Naive B cell (primary cell): Measurements from ENCODE around the gene EEF2K. TPM values are rescaled to one million over a fixed set of nuclear protein-coding genes. Genes with fewer than 3 reads are reported as not detected.
A peak's percentile ranks its signal among the peaks of the same experiment; 100 is the strongest.

Experiments
- ATAC-seq, 2 donors: fragments of 150-1000 bp; cut with Tn5 transposase; 2 replicates each; pipeline ENCODE4 v1.10.0; 2021; ENCODE audit warnings: low read depth in 2 of 2, mild to moderate bottlenecking in 2 of 2, moderate library complexity in 2 of 2
- DNase-seq: peaks from one replicate; pipeline ENCODE4 v3.0.0; 2022
- H3K27ac Mint-ChIP-seq, 6 donors: one replicate each; pipeline ENCODE4 v1.8.0; 2020 to 2022; ENCODE audit warnings: mild to moderate bottlenecking in 6 of 6, mixed read lengths in 6 of 6, moderate library complexity in 5 of 6, inconsistent platforms in 2 of 6
- H3K27me3 Mint-ChIP-seq, 3 donors: one replicate each; pipeline ENCODE4 v1.8.0; 2021 to 2022; ENCODE audit warnings: mixed read lengths in 3 of 3, mild to moderate bottlenecking in 1 of 3
- H3K36me3 Mint-ChIP-seq, 2 donors: one replicate each; pipeline ENCODE4 v1.8.0; 2020 to 2022; ENCODE audit warnings: mixed read lengths in 2 of 2, inconsistent platforms in 1 of 2, mild to moderate bottlenecking in 1 of 2
- H3K4me1 Mint-ChIP-seq, 3 donors: one replicate each; pipeline ENCODE4 v1.8.0; 2020 to 2022; ENCODE audit warnings: mixed read lengths in 3 of 3, inconsistent platforms in 1 of 3, mild to moderate bottlenecking in 1 of 3, moderate library complexity in 1 of 3
- H3K4me3 Mint-ChIP-seq, 8 donors: one replicate each; pipeline ENCODE4 v1.8.0; 2020 to 2022; ENCODE audit warnings: mild to moderate bottlenecking in 8 of 8, mixed read lengths in 8 of 8, moderate library complexity in 8 of 8, inconsistent platforms in 2 of 8
- H3K9me3 Mint-ChIP-seq, 7 donors: one replicate each; pipeline ENCODE4 v1.8.0; 2020 to 2022; ENCODE audit warnings: mixed read lengths in 7 of 7, mild to moderate bottlenecking in 5 of 7, inconsistent platforms in 2 of 7, moderate library complexity in 1 of 7
- polyA plus RNA-seq, 6 donors: library from polyadenylated mRNA; unstranded; fragments of 300-500 nt; fragmentation: Illumina TruSeq; gene quantifications; one replicate each; pipeline ENCODE4 v1.2.3, GENCODE V29; 2021; ENCODE audit warnings: low read depth in 6 of 6

The EEF2K gene
- polyA plus RNA-seq, 6 donors from 2014 or later: 1.2 to 2.9 (median 1.8) TPM

DNA sequence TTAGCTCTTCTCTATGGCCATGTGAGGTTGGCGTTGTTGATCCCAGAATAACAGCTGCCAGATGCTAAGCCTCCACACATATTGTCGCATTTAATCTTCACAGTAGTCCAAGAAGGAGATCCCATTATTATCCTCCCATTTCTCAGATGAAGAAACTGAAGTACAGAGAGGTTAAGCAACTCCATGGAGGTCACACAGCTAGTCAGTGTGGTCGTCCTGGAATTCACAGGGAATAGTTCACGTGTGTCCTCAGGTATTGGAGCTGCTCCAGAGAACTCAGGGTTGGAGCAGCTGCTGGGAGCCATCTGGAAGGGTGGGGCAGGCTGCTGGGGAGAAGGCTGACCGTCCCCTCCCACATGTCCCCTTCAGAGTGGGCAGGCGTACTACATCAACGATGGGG is 24.2 kb upstream of the EEF2K start:
- H3K27ac Mint-ChIP-seq: no peak overlapping the region

DNA sequence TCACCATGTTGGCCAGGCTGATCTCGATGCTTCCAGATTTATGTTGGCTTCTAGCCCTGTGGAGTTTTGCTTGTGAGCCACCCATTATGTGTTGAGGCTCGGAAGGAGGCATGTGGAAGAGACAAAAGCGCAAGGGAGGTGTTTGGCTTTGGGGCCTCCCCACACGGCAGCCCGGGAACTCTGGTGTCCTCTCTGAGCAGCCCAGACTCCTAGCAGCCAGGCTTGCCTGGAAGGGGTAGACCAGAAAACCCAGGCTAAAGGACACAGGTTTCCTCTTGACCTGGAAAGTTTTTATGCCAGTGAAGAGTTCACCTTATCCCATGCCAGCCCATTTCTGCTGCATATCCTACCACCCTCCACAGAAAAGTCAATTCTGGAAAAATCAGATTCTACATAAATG is 22.7 kb upstream of the EEF2K start:
- H3K36me3 Mint-ChIP-seq: no peaks in the 10 kb centered on the region
- H3K4me3 Mint-ChIP-seq: no peak overlapping the region
- no peaks in the 10 kb centered on the region for H3K27me3 Mint-ChIP-seq
- DNase-seq: no peak
- no peak for ATAC-seq
- H3K27ac Mint-ChIP-seq: no peak overlapping the region
- no peaks in the 10 kb centered on the region for H3K9me3 Mint-ChIP-seq
- H3K4me1 Mint-ChIP-seq: peaks cover 5 to 8% (median 7%) of the 10 kb centered on the region in 3 donors

More for the DNA sequence above, 24.2 kb upstream of the EEF2K start:
- no peak for DNase-seq
- no peak for ATAC-seq
- Mint-ChIP-seq H3K4me1 (peaks cover 0 to 1% (median 0%) of the 10 kb centered on the region in 3 donors), H3K9me3 (no peaks in the 10 kb centered on the region), H3K36me3 (no peaks in the 10 kb centered on the region), H3K27me3 (no peaks in the 10 kb centered on the region), H3K4me3 (no peak overlapping the region)

DNA sequence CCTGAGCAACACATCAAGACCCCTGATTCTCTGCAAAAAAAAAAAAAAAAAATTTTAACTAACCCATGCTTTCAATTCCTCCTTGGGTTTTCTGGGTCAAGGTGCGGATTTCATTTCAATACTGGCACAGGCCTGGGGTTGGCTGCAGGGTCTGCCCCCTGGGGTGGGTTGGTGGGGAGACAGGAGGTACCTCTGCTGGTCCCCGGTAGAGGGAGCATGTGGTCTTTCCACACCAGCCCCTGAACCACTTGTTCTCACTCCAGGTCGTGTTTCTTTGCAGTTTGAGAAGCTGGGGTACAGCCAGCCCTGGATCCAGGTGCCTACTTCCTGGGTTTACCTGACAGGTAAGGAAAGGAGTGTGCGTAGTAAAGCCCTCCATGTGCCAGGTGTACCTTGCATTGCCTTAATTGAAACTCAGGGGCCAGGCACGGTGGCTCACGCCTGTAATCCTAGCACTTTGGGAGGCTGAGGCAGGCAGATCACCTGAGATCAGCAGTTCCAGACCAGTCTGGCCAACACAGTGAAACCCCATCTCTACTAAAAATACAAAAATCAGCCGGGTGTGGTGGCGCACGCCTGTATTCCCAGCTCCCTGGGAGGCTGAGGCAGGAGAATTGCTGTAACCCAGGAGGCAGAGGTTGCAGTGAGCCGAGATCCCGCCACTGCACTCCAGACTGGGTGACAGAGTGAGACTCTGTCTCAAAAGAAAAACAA is 22.0 kb upstream of the EEF2K start:
- Mint-ChIP-seq H3K36me3 (no peaks in the 10 kb centered on the region), H3K9me3 (no peaks in the 10 kb centered on the region), H3K4me3 (no peak overlapping the region), H3K4me1 (peaks cover 12 to 16% (median 14%) of the 10 kb centered on the region in 3 donors), H3K27me3 (no peaks in the 10 kb centered on the region), H3K27ac (no peak overlapping the region)
- ATAC-seq (peak; percentile 57 to 61), DNase-seq (no peak)

DNA sequence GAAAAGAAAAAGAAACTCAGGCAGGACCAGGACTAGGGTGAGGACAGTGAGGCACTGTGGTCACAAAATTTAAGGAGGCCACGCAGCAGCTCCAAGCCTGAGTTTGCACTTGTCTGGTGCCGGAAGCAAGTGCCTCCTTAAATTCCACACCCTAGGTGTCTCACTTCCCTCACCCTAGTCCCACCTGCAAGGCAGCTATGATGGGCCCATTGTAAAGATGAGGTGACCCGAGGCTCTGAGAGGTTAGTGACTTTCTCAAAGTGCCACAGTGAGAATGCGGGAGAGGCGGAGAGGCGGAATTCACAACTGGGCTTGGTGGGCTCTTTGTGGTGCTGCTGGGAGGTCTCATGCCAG is 21.5 kb upstream of the EEF2K start:
- H3K9me3 Mint-ChIP-seq: no peaks in the 10 kb centered on the region
- no peak overlapping the region for H3K4me3 Mint-ChIP-seq
- no peaks in the 10 kb centered on the region for H3K36me3 Mint-ChIP-seq
- H3K27me3 Mint-ChIP-seq: no peaks in the 10 kb centered on the region
- no peak overlapping the region for H3K27ac Mint-ChIP-seq
- ATAC-seq (no peak), DNase-seq (no peak)
- H3K4me1 Mint-ChIP-seq: peaks cover 16 to 21% (median 19%) of the 10 kb centered on the region in 3 donors

DNA sequence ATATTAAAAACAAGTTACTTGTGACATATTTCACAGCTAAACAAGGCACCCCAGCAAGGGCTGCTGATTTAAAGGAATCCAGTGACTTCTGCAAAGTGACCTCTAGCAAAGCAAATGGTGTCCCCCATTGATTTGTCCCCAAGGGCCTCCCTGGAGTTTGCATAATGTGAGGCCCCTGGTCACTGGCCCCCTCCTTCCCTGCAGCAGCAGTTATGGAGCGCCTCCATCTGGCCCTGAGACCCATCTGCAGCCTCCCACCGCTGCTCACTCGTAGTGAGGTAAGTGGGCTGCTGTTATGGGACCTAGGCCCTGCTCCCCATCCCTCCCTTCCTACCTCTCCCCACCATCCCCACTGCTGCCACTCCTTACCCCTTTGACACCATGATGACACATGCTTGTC is 19.6 kb upstream of the EEF2K start:
- peak overlapping the region in 1 of 6 donors; percentile 78 for H3K27ac Mint-ChIP-seq
- ATAC-seq: no peak
- H3K4me3 Mint-ChIP-seq: no peak overlapping the region
- no peaks in the 10 kb centered on the region for H3K27me3 Mint-ChIP-seq
- peaks cover 20 to 32% (median 30%) of the 10 kb centered on the region in 3 donors for H3K4me1 Mint-ChIP-seq
- no peaks in the 10 kb centered on the region for H3K36me3 Mint-ChIP-seq
- H3K9me3 Mint-ChIP-seq: no peaks in the 10 kb centered on the region
- DNase-seq: no peak

GRCh38 chr16:22188267-22188594 is 17.8 kb upstream of the EEF2K start:
- Mint-ChIP-seq H3K4me1 (peaks cover 26 to 49% (median 41%) of the 10 kb centered on the region in 3 donors), H3K9me3 (no peaks in the 10 kb centered on the region), H3K36me3 (no peaks in the 10 kb centered on the region), H3K27me3 (no peaks in the 10 kb centered on the region), H3K4me3 (peak overlapping the region in 4 of 8 donors; percentile 12 to 84 (median 32)), H3K27ac (peak overlapping the region; percentile 97 to 100 (median 99))
- no peak for ATAC-seq
- DNase-seq: no peak

DNA sequence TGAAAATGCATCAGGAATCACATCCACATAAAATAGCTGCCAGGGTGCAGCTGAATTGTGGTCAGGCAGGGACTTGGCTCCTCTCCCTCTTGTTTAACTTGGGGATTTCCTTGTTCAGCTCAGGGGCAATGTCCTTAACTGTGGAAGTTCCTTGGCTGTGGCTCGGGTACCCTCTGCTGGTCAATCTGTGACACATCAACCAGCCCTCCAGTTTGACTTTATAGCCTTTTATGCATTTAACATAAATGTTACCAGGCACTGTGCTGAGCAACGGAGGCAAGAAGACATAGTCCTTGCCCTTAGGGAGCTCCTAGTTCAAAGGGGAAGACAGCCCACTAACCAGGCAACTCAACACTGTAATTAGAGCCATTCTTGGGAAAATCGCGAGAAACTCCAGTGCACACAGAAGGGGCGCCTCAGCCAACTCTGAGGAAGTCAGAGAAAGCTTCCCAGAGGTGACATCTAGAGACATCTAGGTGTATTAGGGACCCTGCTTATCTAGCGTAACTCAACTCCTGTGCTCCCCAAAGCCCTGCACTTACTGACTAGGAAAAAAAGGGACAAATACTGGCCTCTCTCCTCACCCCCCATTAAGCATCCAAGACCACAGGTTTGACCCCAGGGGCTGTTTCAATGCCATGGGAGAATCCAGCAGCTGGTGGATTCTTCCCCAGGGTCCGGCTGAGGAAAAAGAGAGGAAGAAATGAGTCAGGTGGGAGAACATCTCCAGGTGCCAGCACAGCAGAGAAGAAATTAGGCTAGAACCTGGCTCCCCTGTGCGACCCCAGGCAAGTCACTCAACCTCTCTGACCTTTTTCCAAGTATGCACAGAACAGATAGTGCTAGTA is 17.3 kb upstream of the EEF2K start:
- H3K4me3 Mint-ChIP-seq: peak overlapping the region; percentile 81 to 100 (median 96)
- no peaks in the 10 kb centered on the region for H3K36me3 Mint-ChIP-seq
- peak overlapping the region; percentile 97 to 100 (median 100) for H3K27ac Mint-ChIP-seq
- ATAC-seq (no peak), DNase-seq (peak; percentile 64)
- no peaks in the 10 kb centered on the region for H3K27me3 Mint-ChIP-seq
- H3K9me3 Mint-ChIP-seq: peaks cover 0 to 5% (median 0%) of the 10 kb centered on the region in 7 donors
- H3K4me1 Mint-ChIP-seq: peaks cover 31 to 55% (median 46%) of the 10 kb centered on the region in 3 donors

DNA sequence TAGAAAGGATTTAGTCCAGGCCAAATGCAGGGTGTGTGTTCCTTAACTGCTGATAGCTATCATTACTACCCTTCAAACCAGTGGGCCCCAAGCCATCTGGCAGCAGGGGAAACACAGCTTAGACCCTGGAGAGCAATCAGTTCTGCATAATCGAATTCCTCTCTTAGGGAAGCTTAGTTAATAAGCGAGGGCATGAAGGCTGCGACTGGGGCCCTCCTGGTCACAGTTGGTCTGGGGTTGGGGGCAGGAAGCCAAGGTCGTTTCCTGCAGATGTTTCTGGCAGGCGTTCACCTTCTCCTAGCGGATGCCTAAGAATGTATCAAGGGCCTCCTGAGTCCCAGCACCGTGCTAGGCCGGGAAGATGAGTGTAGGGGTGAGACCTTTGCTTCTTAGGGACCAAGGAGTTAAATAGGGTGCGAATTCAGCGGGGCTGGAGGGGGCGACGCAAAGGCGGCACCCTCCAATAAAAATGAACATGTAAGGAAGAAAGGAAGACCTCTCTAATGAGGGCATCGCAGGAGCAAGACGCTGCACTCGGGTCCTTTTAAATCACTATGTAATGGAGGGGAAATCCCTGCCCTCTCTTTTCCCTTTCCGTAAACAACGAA is 16.5 kb upstream of the EEF2K start:
- Mint-ChIP-seq H3K27me3 (no peaks in the 10 kb centered on the region), H3K9me3 (peaks cover 0 to 7% (median 0%) of the 10 kb centered on the region in 7 donors), H3K4me3 (peak overlapping the region; percentile 81 to 100 (median 96)), H3K4me1 (peaks cover 38 to 62% (median 53%) of the 10 kb centered on the region in 3 donors), H3K27ac (peak overlapping the region; percentile 97 to 100 (median 100)), H3K36me3 (no peaks in the 10 kb centered on the region)
- ATAC-seq (no peak), DNase-seq (no peak)

GRCh38 chr16:22190081-22190775 is 15.8 kb upstream of the EEF2K start:
- Mint-ChIP-seq H3K9me3 (peaks cover 0 to 7% (median 0%) of the 10 kb centered on the region in 7 donors), H3K27ac (peak overlapping the region; percentile 97 to 100 (median 100)), H3K4me3 (peak overlapping the region; percentile 81 to 100 (median 96)), H3K27me3 (no peaks in the 10 kb centered on the region), H3K4me1 (peaks cover 44 to 69% (median 58%) of the 10 kb centered on the region in 3 donors), H3K36me3 (no peaks in the 10 kb centered on the region)
- peak; percentile 47 to 53 for ATAC-seq
- DNase-seq: peak; percentile 90

GRCh38 chr16:22190776-22191531 is 15.1 kb upstream of the EEF2K start:
- H3K36me3 Mint-ChIP-seq: no peaks in the 10 kb centered on the region
- ATAC-seq (peak; percentile 50 to 51), DNase-seq (peak; percentile 99)
- H3K27ac Mint-ChIP-seq: peak overlapping the region; percentile 97 to 100 (median 100)
- H3K4me1 Mint-ChIP-seq: peaks cover 50 to 76% (median 64%) of the 10 kb centered on the region in 3 donors
- H3K27me3 Mint-ChIP-seq: peaks cover 0 to 4% (median 0%) of the 10 kb centered on the region in 3 donors
- H3K4me3 Mint-ChIP-seq: peak overlapping the region; percentile 81 to 100 (median 96)
- peaks cover 0 to 7% (median 0%) of the 10 kb centered on the region in 7 donors for H3K9me3 Mint-ChIP-seq

DNA sequence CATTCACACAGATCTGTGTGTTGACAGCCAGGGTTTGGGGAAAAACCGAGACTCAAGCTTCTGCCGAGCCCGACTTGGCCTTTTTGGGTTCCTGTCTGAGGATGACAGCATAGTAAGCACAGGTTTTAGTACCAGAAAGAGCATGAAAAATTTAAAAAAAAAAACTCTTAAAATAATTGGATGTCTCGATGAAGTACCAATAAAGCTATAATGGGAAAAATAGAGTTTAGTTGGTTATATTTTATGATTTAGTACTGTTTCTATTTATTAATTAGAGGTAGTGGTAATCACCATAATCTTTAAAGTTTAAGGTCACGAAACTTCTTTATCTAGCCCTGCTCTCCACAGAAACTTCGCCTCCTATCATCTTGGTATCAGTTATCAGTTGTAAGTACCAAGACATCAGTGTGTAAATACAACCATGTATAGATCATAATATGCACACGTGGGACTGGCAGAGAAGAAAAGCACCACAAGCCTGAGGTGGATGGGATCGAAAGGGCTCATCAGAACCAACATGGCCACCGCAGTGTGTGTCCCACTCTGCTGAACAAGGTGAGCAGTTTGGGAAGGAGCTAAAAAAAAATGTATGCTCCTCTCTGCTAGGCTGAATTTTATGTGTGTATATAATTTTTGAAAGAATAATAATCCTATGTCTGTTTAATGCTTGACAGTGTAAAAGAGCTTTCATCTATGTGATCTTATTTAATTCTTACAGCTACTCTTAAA is 14.4 kb upstream of the EEF2K start:
- Mint-ChIP-seq H3K4me1 (peaks cover 50 to 82% (median 64%) of the 10 kb centered on the region in 3 donors), H3K9me3 (peaks cover 0 to 7% (median 0%) of the 10 kb centered on the region in 7 donors), H3K4me3 (peak overlapping the region; percentile 81 to 100 (median 96)), H3K36me3 (no peaks in the 10 kb centered on the region), H3K27me3 (peaks cover 0 to 4% (median 0%) of the 10 kb centered on the region in 3 donors), H3K27ac (peak overlapping the region; percentile 97 to 100 (median 100))
- ATAC-seq: no peak
- DNase-seq: no peak
